Astrocyte (in vitro differentiated cells and primary cell): ENCODE measurements around the gene CLCNKA. TPM values are rescaled to one million over a fixed set of nuclear protein-coding genes. Genes with fewer than 3 reads are reported as not detected.
"Not testable (repeated sequence)": the region's sequence is repeated elsewhere in the genome, so short reads cannot be mapped to it uniquely, and the experiment has no call there.

Experiments
- DNase-seq: peaks from one replicate; pipeline ENCODE4 v3.0.0-alpha.2; 2010; ENCODE audit warnings: low read depth
- FAIRE-seq: peaks from 2 replicates; lab custom pipeline; 2011; peaks lifted over from hg19 to GRCh38; lab: Jason Lieb, UNC
- H2AFZ ChIP-seq: 2 replicates; pipeline ENCODE4 v1.6.0; 2012; ENCODE audit warnings: low read depth, low read length, inconsistent platforms
- H3K27ac ChIP-seq: 2 replicates; pipeline ENCODE4 v1.5.1; 2011; ENCODE audit warnings: low read depth, low read length, inconsistent platforms
- H3K27me3 ChIP-seq: 2 replicates; pipeline ENCODE4 v1.6.0; 2011; ENCODE audit warnings: low read length, inconsistent platforms; ENCODE audit not compliant: insufficient read depth
- H3K36me3 ChIP-seq: 2 replicates; pipeline ENCODE4 v1.5.1; 2011; ENCODE audit warnings: low read length, inconsistent platforms; ENCODE audit not compliant: insufficient read depth
- H3K4me1 ChIP-seq: 2 replicates; pipeline ENCODE4 v1.5.1; 2011; ENCODE audit warnings: low read length, inconsistent platforms; ENCODE audit not compliant: insufficient read depth
- H3K4me2 ChIP-seq: 2 replicates; pipeline ENCODE4 v1.6.0; 2012; ENCODE audit warnings: low read length, inconsistent platforms
- H3K4me3 ChIP-seq: 2 replicates; pipeline ENCODE4 v1.5.1; 2011; ENCODE audit warnings: low read depth, mild to moderate bottlenecking, low read length, inconsistent platforms; ENCODE audit not compliant: insufficient read depth
- H3K79me2 ChIP-seq: 2 replicates; pipeline ENCODE4 v1.6.0; 2012; ENCODE audit warnings: mild to moderate bottlenecking, low read length, inconsistent platforms; ENCODE audit not compliant: insufficient read depth
- H3K9ac ChIP-seq: 2 replicates; pipeline ENCODE4 v1.6.0; 2012; ENCODE audit warnings: mild to moderate bottlenecking, low read length, inconsistent platforms
- H3K9me3 ChIP-seq: 2 replicates; pipeline ENCODE4 v1.5.1; 2012; ENCODE audit warnings: low read depth, mild to moderate bottlenecking, low read length, inconsistent platforms; ENCODE audit not compliant: insufficient read depth
- H4K20me1 ChIP-seq: 2 replicates; pipeline ENCODE4 v1.6.0; 2012; ENCODE audit warnings: low read length, inconsistent platforms; ENCODE audit not compliant: insufficient read depth
- H3K27ac Mint-ChIP-seq: one replicate; pipeline ENCODE4 v1.8.0; 2021; ENCODE audit warnings: mild to moderate bottlenecking, mixed read lengths; ENCODE audit not compliant: unreplicated experiment
- H3K27me3 Mint-ChIP-seq: one replicate; pipeline ENCODE4 v1.8.0; 2021; ENCODE audit warnings: low read depth, mixed read lengths; ENCODE audit not compliant: unreplicated experiment
- H3K36me3 Mint-ChIP-seq: one replicate; pipeline ENCODE4 v1.8.0; 2021; ENCODE audit warnings: low read depth, mixed read lengths; ENCODE audit not compliant: unreplicated experiment
- H3K4me1 Mint-ChIP-seq: one replicate; pipeline ENCODE4 v1.8.0; 2021; ENCODE audit warnings: low read depth, mixed read lengths; ENCODE audit not compliant: unreplicated experiment
- H3K4me3 Mint-ChIP-seq: one replicate; pipeline ENCODE4 v1.8.0; 2021; ENCODE audit warnings: mild to moderate bottlenecking, moderate library complexity, mixed read lengths; ENCODE audit not compliant: unreplicated experiment
- H3K9me3 Mint-ChIP-seq: one replicate; pipeline ENCODE4 v1.8.0; 2021; ENCODE audit warnings: mild to moderate bottlenecking, mixed read lengths; ENCODE audit not compliant: unreplicated experiment
- CTCF ChIP-seq: IDR thresholded peaks from 2 replicates; pipeline ENCODE4 v1.5.1; 2011; ENCODE audit warnings: low read depth, mild to moderate bottlenecking, inconsistent platforms, low read length, moderate library complexity; ENCODE audit not compliant: insufficient read depth
- EZH2 ChIP-seq: IDR thresholded peaks from 2 replicates; pipeline ENCODE4 v1.6.1; 2012; ENCODE audit warnings: mild to moderate bottlenecking, low read length, inconsistent platforms; ENCODE audit not compliant: insufficient read depth
- total RNA-seq: library from RNA; stranded (reverse); gene quantifications from 2 replicates; pipeline ENCODE4 v1.2.1, GENCODE V29; 2021

Gene CLCNKA
- total RNA-seq, 1 donor from 2014 or later = 0.16 TPM

- no peaks in the 10 kb centered on the region for H3K27me3 ChIP-seq
- H3K4me2 ChIP-seq = no peak overlapping the region
- Mint-ChIP-seq H3K4me1 (peaks cover 21% of the 10 kb centered on the region), H3K27ac (peak overlapping the region; percentile 77), H3K27me3 (peaks cover 29% of the 10 kb centered on the region), H3K4me3 (no peak overlapping the region), H3K36me3 (no peaks in the 10 kb centered on the region), H3K9me3 (peaks cover 2% of the 10 kb centered on the region)
- TF ChIP-seq CTCF (no peak), EZH2 (no peak)
- FAIRE-seq (no peak), DNase-seq (no peak)
- H3K79me2 ChIP-seq = no peaks in the 10 kb centered on the region
- H3K9ac ChIP-seq = peak overlapping the region; percentile 44
- H4K20me1 ChIP-seq = no peaks in the 10 kb centered on the region
- no peak overlapping the region for H2AFZ ChIP-seq
- no peak overlapping the region for H3K4me3 ChIP-seq
- no peaks in the 10 kb centered on the region for H3K36me3 ChIP-seq
- no peaks in the 10 kb centered on the region for H3K9me3 ChIP-seq
- H3K4me1 ChIP-seq = peaks cover 32% of the 10 kb centered on the region
- H3K27ac ChIP-seq = no peak overlapping the region
Observed at GRCh38 chr1:16020325-16020724, 1.5 kb upstream of the CLCNKA start.

GRCh38 chr1:16020878-16021277 is 958 bp upstream of the CLCNKA start:
- not testable (repeated sequence) for FAIRE-seq, H3K36me3 ChIP-seq, H3K4me2 ChIP-seq, H2AFZ ChIP-seq, H4K20me1 ChIP-seq, H3K79me2 ChIP-seq, H3K27ac Mint-ChIP-seq, H3K4me3 Mint-ChIP-seq, H3K27me3 ChIP-seq, H3K27ac ChIP-seq, H3K9me3 Mint-ChIP-seq, H3K4me3 ChIP-seq, H3K36me3 Mint-ChIP-seq, DNase-seq, H3K9me3 ChIP-seq, H3K9ac ChIP-seq
- H3K4me1 ChIP-seq = peaks cover 29% of the 10 kb centered on the region
- H3K4me1 Mint-ChIP-seq = peaks cover 21% of the 10 kb centered on the region
- H3K27me3 Mint-ChIP-seq = peaks cover 33% of the 10 kb centered on the region

GRCh38 chr1:16022393-16022792 is 557 bp downstream of the CLCNKA start:
- no peaks in the 10 kb centered on the region for H3K36me3 Mint-ChIP-seq
- Histone ChIP-seq H3K36me3 (no peaks in the 10 kb centered on the region), H3K27me3 (no peaks in the 10 kb centered on the region), H3K4me3 (no peak overlapping the region), H3K27ac (no peak overlapping the region), H3K9me3 (no peaks in the 10 kb centered on the region), H2AFZ (no peak overlapping the region), H3K9ac (no peak overlapping the region), H3K4me1 (peaks cover 26% of the 10 kb centered on the region), H3K79me2 (no peaks in the 10 kb centered on the region), H3K4me2 (no peak overlapping the region), H4K20me1 (no peaks in the 10 kb centered on the region)
- FAIRE-seq (no peak), DNase-seq (no peak)
- peaks cover 21% of the 10 kb centered on the region for H3K4me1 Mint-ChIP-seq
- no peak overlapping the region for H3K4me3 Mint-ChIP-seq
- H3K27me3 Mint-ChIP-seq = peaks cover 33% of the 10 kb centered on the region
- no peaks in the 10 kb centered on the region for H3K9me3 Mint-ChIP-seq
- H3K27ac Mint-ChIP-seq = no peak overlapping the region
- no peak for TF ChIP-seq EZH2
